ENCODE data around the gene CRBN. TPM values are rescaled to one million over a fixed set of nuclear protein-coding genes. Genes with fewer than 3 reads are reported as not detected.

CRBN gene
- total and polyA plus RNA-seq, 9 of the 15 experiments (the other 6 are each of a cell fraction or from before 2014, with no cell fraction given) = 40.8 to 331 (median 57.4) TPM

- no peak for TF ChIP-seq ZNF655 (CRISPR knock-in tag; IDR thresholded peaks at IDR 0.05)
- TF ChIP-seq SMARCC2 (IDR thresholded peaks at IDR 0.05; ENCODE audit: low read depth) = peak; percentile 13; the same call in 1 of the 2 replicates
- TF ChIP-seq XRCC4 (IDR thresholded peaks at IDR 0.05; ENCODE audit: extremely low read depth, insufficient read depth, insufficient read length) = no peak
- TF ChIP-seq ZNF75A (CRISPR knock-in tag; IDR thresholded peaks at IDR 0.05) = 0 out of 2 replicates have a peak, but pooled peaks have one; percentile 29
- TF ChIP-seq NR4A1 (CRISPR knock-in tag; IDR thresholded peaks at IDR 0.05) = no peak
- 0 out of 2 replicates have a peak, but pooled peaks have one; percentile 6 for TF ChIP-seq NR4A1 (tag; IDR thresholded peaks at IDR 0.05)
- no peak for TF ChIP-seq ZMIZ1 (IDR thresholded peaks at IDR 0.05; ENCODE audit: low read depth in 2 of 2, low read length in 2 of 2)
- peak; percentile 11; the same call in 1 of the 2 replicates for TF ChIP-seq RFX7 (CRISPR knock-in tag; IDR thresholded peaks at IDR 0.05)
- TF ChIP-seq PBX2 (CRISPR knock-in tag; IDR thresholded peaks at IDR 0.05; ENCODE audit: low read depth) = no peak
- 0 out of 2 replicates have a peak, but pooled peaks have one; percentile 35 for TF ChIP-seq PBX2 (tag; conservative IDR thresholded peaks at IDR 0.05; ENCODE audit: low read depth)
- TF ChIP-seq RBM25 (IDR thresholded peaks at IDR 0.05; ENCODE audit: low read depth, low read length, severe bottlenecking) = no peak
- 0 out of 2 replicates have a peak, but pooled peaks have one; percentile 20 for TF ChIP-seq FOSL1 (tag; conservative IDR thresholded peaks at IDR 0.05)
- TF ChIP-seq ZNF644 (tag; IDR thresholded peaks at IDR 0.05; ENCODE audit: low read depth) = 0 out of 2 replicates have a peak, but pooled peaks have one; percentile 8
- 0 out of 2 replicates have a peak, but pooled peaks have one; percentile 12 for TF ChIP-seq NFRKB (IDR thresholded peaks at IDR 0.05; ENCODE audit: low read depth)
- TF ChIP-seq MEIS2 (IDR thresholded peaks at IDR 0.05; ENCODE audit: partially characterized antibody) = peak; percentile 38
- TF ChIP-seq GABPA (tag; conservative IDR thresholded peaks at IDR 0.05; ENCODE audit: low read depth) = peak; percentile 82
- TF ChIP-seq NFIC (IDR thresholded peaks at IDR 0.05) = peak; percentile 36
These were observed 12.8 kb upstream of the CRBN start (continued) for GRCh38 chr3:3192286-3192675.

Measured in K562 (cell line).